ENCODE data around the gene CRB3. TPM values are rescaled to one million over a fixed set of nuclear protein-coding genes. Genes with fewer than 3 reads are reported as not detected.

CRB3 gene
- total RNA-seq, 1 donor, result not detected

GRCh38 chr19:6446452-6446851 lies 17.6 kb upstream of the CRB3 start:
- Histone ChIP-seq H3K79me2 (ENCODE audit: insufficient read depth, low read length) (no peaks in the 10 kb centered on the region), H3K27ac (ENCODE audit: low read depth, low read length) (no peak overlapping the region), H3K36me3 (ENCODE audit: insufficient read depth, low read length) (no peaks in the 10 kb centered on the region), H4K20me1 (ENCODE audit: insufficient read depth, low read length) (no peaks in the 10 kb centered on the region), H3K27me3 (ENCODE audit: insufficient read depth, low read length) (no peaks in the 10 kb centered on the region), H3K4me2 (ENCODE audit: insufficient read depth, low read length) (no peak overlapping the region), H3K9me3 (ENCODE audit: low read depth, low read length) (no peaks in the 10 kb centered on the region), H2AFZ (ENCODE audit: low read length) (no peak overlapping the region), H3K4me1 (ENCODE audit: insufficient read depth, low read length) (no peaks in the 10 kb centered on the region), H3K4me3 (ENCODE audit: insufficient read depth, low read length) (no peak overlapping the region)
- TF ChIP-seq CTCF (IDR thresholded peaks at IDR 0.05; ENCODE audit: extremely low read depth, low read depth, low read length), result no peak
- peak; percentile 45 for DNase-seq (ENCODE audit: insufficient read length, low spot score, missing footprints)

- no peaks in the 10 kb centered on the region for H3K4me1 ChIP-seq (ENCODE audit: insufficient read depth, low read length)
These were observed 16.0 kb upstream of the CRB3 start for GRCh38 chr19:6448045-6448444.

GRCh38 chr19:6450166-6450565 lies 13.9 kb upstream of the CRB3 start:
- H3K79me2 ChIP-seq (ENCODE audit: insufficient read depth, low read length), result no peaks in the 10 kb centered on the region
- peaks cover 2% of the 10 kb centered on the region for H3K36me3 ChIP-seq (ENCODE audit: insufficient read depth, low read length)
- no peaks in the 10 kb centered on the region for H3K4me1 ChIP-seq (ENCODE audit: insufficient read depth, low read length)
- peak; percentile 36 for DNase-seq (ENCODE audit: insufficient read length, low spot score, missing footprints)
- no peak overlapping the region for H2AFZ ChIP-seq (ENCODE audit: low read length)
- no peak for TF ChIP-seq CTCF (IDR thresholded peaks at IDR 0.05; ENCODE audit: extremely low read depth, low read depth, low read length)
- no peak overlapping the region for H3K4me2 ChIP-seq (ENCODE audit: insufficient read depth, low read length)
- no peak overlapping the region for H3K27ac ChIP-seq (ENCODE audit: low read depth, low read length)
- H3K4me3 ChIP-seq (ENCODE audit: insufficient read depth, low read length), result no peak overlapping the region
- no peaks in the 10 kb centered on the region for H4K20me1 ChIP-seq (ENCODE audit: insufficient read depth, low read length)
- no peaks in the 10 kb centered on the region for H3K27me3 ChIP-seq (ENCODE audit: insufficient read depth, low read length)
- H3K9me3 ChIP-seq (ENCODE audit: low read depth, low read length), result peaks cover 2% of the 10 kb centered on the region

More at GRCh38 chr19:6448045-6448444, 16.0 kb upstream of the CRB3 start:
- H3K4me3 ChIP-seq (ENCODE audit: insufficient read depth, low read length), result no peak overlapping the region
- H3K79me2 ChIP-seq (ENCODE audit: insufficient read depth, low read length), result no peaks in the 10 kb centered on the region
- no peaks in the 10 kb centered on the region for H3K36me3 ChIP-seq (ENCODE audit: insufficient read depth, low read length)
- H3K4me2 ChIP-seq (ENCODE audit: insufficient read depth, low read length), result no peak overlapping the region
- no peaks in the 10 kb centered on the region for H3K9me3 ChIP-seq (ENCODE audit: low read depth, low read length)
- no peak overlapping the region for H3K27ac ChIP-seq (ENCODE audit: low read depth, low read length)
- no peak overlapping the region for H2AFZ ChIP-seq (ENCODE audit: low read length)
- no peak for TF ChIP-seq CTCF (IDR thresholded peaks at IDR 0.05; ENCODE audit: extremely low read depth, low read depth, low read length)
- no peaks in the 10 kb centered on the region for H3K27me3 ChIP-seq (ENCODE audit: insufficient read depth, low read length)
- peak; percentile 51 for DNase-seq (ENCODE audit: insufficient read length, low spot score, missing footprints)
- no peaks in the 10 kb centered on the region for H4K20me1 ChIP-seq (ENCODE audit: insufficient read depth, low read length)

GRCh38 chr19:6451583-6452222 lies 12.4 kb upstream of the CRB3 start:
- Histone ChIP-seq H3K79me2 (ENCODE audit: insufficient read depth, low read length) (no peaks in the 10 kb centered on the region), H4K20me1 (ENCODE audit: insufficient read depth, low read length) (no peaks in the 10 kb centered on the region), H3K4me1 (ENCODE audit: insufficient read depth, low read length) (no peaks in the 10 kb centered on the region), H2AFZ (ENCODE audit: low read length) (no peak overlapping the region), H3K4me2 (ENCODE audit: insufficient read depth, low read length) (no peak overlapping the region), H3K27ac (ENCODE audit: low read depth, low read length) (no peak overlapping the region), H3K9me3 (ENCODE audit: low read depth, low read length) (peaks cover 2% of the 10 kb centered on the region), H3K36me3 (ENCODE audit: insufficient read depth, low read length) (peaks cover 2% of the 10 kb centered on the region), H3K27me3 (ENCODE audit: insufficient read depth, low read length) (no peaks in the 10 kb centered on the region), H3K4me3 (ENCODE audit: insufficient read depth, low read length) (no peak overlapping the region)
- no peak for TF ChIP-seq CTCF (IDR thresholded peaks at IDR 0.05; ENCODE audit: extremely low read depth, low read depth, low read length)
- DNase-seq (ENCODE audit: insufficient read length, low spot score, missing footprints), result peak; percentile 46
